T-helper 2 cell (primary cell): ENCODE measurements around the gene ABTB2.
"Not testable (repeated sequence)": the region's sequence is repeated elsewhere in the genome, so short reads cannot be mapped to it uniquely, and the experiment has no call there.

Experiments
- DNase-seq, 5 experiments: peaks; one replicate each; pipeline versions ENCODE4 v3.0.0 to v3.0.0-alpha.2; 2012 to 2022

ABTB2 gene

GRCh38 chr11:34260072-34260575, 97.7 kb downstream of the ABTB2 start:
- no peak for DNase-seq

DNA sequence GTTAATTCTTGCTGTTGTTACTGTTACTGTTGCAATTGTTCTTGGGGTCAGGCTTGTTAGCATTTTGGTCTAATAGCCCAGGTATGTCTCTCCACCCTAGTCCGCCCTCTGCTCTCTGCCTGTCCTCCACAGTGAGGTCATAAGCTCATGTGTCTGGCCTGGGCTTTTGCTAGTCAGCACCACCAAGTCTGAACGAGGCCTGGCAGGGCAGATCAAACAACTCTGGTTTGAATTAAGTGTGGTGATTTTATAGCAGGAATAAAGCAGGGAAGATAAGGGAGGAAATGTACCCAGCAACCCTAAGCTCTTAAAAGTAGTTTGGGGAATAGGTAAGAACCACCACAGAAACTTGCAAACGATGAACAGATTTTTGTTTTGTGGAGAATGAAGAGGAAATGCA, 98.7 kb downstream of the ABTB2 start:
- DNase-seq: no peak

DNA sequence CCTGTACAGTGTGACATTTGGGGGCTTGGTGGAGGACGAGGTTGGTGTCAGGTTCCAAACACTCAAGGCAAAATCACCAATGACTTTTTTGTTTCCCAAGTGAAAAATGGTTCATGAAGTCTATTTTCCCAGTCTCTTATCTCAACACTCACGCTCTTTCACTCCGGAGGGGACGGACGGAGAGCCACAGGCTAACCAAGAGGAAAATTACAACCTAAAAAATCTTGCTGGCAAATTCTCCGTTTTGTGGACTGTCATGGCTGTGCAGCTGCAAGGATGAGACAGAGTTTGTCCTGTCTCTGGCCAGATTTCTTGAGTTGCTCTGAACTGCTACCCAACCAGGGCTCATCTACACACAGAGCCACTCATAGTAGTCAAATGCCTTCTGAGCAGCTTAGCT, 101.2 kb downstream of the ABTB2 start:
- DNase-seq: no peak

GRCh38 chr11:34256150-34256549, 101.7 kb downstream of the ABTB2 start:
- DNase-seq: no peak

GRCh38 chr11:34255101-34255500, 102.7 kb downstream of the ABTB2 start:
- no peak for DNase-seq

DNA sequence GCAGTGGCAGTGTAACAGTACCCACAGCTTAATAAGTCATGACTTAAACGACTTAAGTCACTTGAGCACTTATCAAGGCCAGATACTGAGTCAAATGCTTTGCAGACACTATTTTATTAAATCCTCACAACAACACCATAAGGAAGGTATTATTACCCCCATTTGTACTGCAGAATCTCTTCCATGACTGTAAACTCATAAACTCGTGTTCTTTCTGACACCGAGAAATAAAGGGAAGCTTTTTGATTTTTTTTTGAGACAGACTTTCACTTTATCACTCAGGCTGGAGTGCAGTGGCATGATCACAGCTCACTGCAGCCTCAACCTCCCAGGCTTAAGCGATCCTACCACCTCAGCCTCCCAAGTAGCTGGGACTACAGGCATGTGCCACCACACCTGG, 103.8 kb downstream of the ABTB2 start:
- DNase-seq: no peak

DNA sequence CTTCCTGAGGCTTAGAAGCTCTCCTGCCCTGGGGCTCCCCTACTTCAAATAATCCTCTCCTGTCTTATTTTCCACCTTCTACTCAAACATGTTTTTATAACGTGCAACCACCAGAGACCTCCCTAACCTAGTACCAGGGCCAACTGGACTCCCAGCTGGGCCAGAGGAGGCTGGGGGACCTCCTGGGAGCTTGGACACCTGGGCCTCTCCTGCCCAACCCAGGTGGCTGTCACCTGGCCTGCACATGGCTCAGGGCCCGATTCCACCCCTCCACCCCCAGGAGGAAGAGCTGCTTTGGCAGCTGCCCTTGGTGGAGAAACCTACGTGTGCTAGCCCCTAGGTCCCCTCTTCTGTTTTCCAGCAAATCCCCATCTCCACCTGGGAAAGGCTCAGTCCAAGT, 105.2 kb downstream of the ABTB2 start:
- no peak for DNase-seq

DNA sequence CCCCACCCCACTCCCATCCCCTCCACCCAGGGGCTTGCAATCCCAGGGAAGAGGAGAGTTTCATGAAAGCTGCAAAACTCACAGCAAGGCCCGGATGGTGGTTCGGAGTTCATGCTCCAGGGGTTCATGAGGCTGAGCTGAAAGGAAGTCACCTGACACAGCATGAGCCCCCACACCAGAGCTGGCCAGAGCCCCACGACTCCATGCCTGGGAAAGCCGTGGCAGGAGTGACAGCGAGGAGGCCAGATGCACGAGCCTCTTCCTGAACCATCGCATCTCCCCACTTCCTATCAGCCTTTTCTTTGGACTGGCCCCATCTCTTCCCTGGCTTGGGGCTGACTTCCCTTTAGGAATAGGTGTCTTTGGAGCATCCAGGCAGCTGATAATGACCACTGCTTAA, 105.8 kb downstream of the ABTB2 start:
- no peak for DNase-seq

DNA sequence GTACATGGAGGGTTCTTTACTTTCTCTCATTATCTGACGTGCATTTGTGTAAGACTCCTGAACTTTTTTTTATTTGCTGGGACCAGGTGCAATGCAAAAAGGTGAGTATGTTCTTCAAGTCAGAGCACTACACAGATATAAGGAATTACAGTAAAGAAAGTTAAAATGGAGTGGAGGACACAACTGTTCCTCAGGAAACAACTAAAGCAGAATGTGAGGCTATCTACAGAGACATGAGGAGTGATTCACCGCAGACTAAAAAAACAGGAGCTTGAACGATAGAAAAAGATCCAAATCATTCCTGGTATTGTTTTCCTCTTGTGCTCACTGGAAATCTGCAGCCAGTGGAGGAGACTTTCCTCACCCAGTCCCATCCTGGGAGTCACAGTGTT, 106.2 kb downstream of the ABTB2 start:
- no peak for DNase-seq

- peak in 4 of 5 experiments; percentile 30 to 83 (median 47) for DNase-seq
These were observed 106.8 kb downstream of the ABTB2 start for GRCh38 chr11:34250732-34251588.

GRCh38 chr11:34250211-34250610, 107.6 kb downstream of the ABTB2 start:
- DNase-seq: no peak

DNA sequence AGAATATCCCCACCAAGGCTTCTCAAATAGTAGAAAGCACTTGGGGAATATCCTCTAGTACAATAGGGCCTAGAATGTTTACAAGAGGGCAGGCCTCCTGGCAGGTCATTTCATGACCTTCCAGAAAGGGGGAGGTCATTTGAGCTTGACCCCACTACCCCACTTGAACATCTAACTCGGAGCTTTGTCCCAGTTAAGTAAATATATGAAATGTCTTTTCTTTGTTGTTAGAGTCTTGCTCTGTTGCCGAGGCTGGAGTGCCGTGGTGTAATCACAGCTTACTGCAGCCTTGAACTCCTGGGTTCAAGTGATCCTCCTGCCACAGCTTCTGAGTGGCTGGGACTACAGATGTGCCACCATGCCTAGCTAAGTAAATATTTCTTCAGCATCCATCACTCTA, 108.4 kb downstream of the ABTB2 start:
- no peak for DNase-seq

GRCh38 chr11:34246511-34246910, 111.3 kb downstream of the ABTB2 start:
- DNase-seq: not testable (repeated sequence)

- DNase-seq: peak in 1 of 5 experiments; percentile 32
These were observed 112.8 kb downstream of the ABTB2 start for GRCh38 chr11:34245041-34245440.

DNA sequence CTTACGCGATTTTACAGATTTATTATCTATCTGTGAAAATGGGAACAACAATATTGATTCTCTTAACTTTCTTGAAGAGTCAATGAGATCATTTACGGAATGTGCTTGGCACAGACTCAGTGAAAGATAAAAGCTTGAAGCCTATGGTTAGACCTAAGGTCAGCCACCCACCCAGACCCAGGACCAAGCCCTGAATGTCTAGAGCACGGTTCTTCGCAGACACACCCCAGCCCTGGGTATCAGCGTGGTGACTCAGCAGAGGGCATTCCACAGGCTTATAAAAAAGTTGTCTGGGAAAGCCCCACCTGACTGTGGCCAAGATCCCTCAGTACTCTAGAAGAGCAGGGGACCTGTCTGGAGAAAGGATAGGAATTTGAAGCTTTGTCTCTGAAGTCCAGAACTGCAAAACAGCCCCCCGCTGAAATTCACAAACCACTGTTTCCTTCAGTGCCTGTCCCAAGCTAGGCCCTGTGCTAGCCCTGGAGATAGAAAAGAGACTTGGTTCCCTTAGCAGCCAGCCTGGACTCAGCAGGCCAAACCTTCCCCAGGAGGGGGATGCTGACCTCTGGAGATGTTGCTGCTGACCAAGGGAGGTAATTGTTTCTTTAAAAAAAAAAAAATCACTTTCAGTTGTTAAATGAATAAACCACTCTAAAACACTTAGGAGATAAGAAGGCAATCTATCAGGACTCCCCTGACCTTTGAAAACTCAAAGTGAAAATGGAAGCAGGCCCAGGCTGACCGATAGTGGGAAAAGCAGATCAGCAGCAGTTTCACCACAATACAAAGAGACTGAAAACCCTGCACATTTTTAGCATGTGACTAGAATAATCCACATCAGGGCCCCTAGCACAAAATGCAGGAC, 114.0 kb downstream of the ABTB2 start:
- DNase-seq: peak in 1 of 5 experiments; percentile 67

DNA sequence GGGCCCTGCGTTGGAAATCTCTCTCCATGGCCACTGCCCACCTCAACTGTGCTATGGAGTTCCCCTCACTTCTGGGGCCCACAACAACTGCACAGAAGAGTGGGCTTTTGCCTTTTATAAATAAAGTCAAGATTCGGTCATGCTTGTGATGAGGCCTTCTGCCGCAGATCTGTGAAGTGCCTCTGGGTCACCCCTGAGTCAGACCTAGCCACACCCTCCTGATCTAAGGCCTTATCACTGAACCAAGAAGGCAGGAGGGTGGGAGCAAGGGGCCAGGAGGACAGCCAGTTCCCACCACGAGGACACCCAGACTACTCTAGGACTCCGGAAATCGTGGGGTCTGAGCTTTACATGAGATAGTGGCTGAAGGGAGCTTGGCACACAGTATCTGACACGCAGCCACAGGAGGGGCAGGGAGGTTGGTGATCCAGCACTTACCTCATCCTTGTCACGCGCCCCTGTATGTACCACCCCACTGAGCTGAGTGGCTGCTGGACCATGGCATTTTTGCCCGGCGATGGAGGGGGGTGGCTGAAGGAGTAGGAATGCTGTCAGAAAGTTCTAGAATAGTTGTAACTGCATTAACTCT, 115.7 kb downstream of the ABTB2 start:
- DNase-seq: no peak

- DNase-seq: no peak
These were observed 117.7 kb downstream of the ABTB2 start for GRCh38 chr11:34240150-34240494.

DNA sequence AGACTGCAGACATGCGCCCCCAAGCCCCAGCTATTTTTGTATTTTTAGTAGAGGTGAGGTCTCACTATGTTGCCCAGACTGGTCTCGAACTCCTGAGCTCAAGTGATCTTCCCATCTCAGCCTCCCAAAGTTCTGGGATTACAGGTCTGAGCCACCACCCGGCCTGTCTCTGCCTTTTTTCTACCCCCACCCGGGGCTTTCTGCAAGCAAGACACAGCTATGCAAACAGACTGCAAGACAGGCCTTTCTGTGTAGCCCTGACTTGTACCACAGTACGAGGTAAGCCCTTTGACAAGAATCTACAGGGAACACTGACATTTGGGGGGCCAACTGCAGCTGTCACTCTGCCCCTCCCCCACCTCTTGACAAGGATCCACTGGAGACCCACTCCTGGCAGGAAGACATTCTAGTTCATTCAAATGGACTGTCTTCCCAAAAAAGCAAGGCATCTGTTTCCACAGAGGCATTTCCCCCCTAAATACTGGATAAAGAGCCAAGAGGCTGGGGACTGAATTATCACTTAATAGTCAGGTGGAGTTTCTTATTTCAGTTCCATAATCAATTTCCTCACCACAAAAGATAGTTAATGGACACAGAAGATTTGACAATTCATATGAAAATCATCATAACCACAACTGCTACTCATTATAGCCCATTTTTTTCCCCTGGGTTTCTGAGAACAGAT, 118.2 kb downstream of the ABTB2 start:
- DNase-seq: no peak

DNA sequence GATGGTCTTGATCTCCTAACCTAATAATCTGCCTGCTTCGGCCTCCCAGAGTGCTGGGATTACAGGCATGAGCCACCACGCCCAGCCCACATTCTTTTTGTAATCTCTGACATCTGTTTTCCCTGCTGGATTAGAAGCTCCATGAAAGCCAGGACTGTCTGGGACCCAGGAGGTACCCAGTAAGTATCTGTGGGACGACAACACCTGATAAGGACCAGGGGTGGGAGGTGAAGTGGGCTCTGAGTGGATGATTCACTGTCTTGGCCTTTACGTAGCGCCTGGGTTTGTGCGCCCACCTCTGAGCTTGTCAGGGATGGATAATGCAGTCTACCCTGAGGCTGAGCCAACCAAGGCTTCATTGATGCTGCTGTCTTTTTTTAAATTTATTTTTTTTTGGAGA, 118.8 kb downstream of the ABTB2 start:
- no peak for DNase-seq

DNA sequence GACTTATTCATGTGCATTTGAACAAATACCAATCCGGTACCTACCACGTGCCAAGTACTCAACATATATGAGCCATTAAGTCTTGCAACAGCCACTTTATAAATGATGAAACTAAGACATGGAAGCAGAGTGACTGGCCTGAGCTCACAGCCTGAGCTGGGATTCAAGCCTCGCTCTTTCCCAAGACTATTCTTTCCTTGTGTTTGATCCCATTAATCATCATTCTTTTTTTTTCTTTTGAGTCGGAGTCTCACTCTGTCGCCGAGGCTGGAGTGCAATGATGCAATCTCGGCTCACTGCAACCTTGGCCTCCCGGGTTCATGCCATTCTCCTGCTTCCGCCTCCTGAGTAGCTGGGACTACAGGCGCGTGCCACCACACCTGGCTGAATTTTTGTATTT, 119.3 kb downstream of the ABTB2 start:
- no peak for DNase-seq

- DNase-seq: no peak
These were observed 121.2 kb downstream of the ABTB2 start for GRCh38 chr11:34236572-34236971.

- no peak for DNase-seq
These were observed 122.2 kb downstream of the ABTB2 start for GRCh38 chr11:34235591-34236071.

DNA sequence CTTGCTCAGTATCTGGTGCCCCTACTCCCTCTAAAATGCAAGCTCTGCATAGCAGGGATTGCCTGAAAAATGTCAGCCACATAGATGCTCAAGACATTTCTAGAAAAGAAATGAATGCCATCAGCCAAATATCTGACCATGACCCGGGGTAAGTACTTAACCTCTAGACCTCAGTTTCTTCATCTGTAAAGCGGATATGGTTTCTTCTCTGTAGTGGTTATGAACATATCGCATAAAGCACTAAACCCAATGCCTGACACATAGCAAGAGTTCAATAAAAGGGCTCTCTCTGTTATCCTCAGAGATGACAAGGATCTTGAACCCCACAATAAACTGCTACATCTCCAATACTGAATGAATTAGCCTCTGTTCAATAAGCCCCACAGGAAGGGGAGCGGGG, 122.6 kb downstream of the ABTB2 start:
- peak in 1 of 5 experiments; percentile 86 for DNase-seq
